Dedifferentiated amniotic fluid mesenchymal stem cell (primary cell): ENCODE results near the gene ABHD8.
"Not testable (repeated sequence)": the region's sequence is repeated elsewhere in the genome, so short reads cannot be mapped to it uniquely, and the experiment has no call there.

Experiments
- DNase-seq: peaks from one replicate; pipeline ENCODE4 v3.0.0-alpha.2; 2016; ENCODE audit errors: extremely low spot score

The ABHD8 gene

DNA sequence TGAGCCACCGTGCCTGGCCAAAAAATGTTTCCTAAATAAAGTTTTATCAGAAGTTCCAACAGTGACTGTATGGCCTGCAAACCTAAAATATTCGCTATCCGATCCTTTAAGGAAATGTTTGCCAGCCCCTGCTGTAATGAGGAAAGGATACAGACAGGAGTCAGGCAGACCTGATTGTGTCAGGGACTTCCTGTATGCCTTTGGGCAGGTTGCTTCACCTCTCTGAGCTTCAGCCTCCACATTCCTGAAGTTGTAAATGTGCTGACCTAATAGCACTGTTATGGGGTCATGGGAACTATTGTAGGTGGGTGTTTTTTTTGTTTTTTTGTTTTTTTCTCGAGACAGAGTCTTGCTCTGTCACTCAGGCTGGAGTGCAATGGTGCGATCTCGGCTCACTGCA, 6.2 kb downstream of the ABHD8 start:
- DNase-seq, result no peak

DNA sequence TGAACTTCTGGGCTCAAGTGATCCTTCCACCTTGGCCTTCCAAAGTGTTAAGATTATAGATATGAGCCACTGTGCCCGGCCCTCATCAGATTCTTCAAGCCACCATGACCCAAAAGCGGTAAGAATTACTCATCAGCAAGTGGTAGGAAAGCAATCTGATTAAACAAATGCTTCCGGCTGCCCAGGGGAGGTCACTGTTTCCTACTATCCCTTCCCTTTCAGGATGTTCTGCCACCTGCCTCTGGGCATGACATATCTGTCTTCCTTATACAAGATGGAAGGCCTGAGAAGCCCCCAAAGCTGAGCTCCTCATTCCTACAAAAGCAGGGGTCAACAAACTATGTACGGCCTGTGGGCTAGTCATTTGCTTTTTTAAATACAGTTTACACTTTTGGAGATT, 7.0 kb downstream of the ABHD8 start:
- no peak for DNase-seq

DNA sequence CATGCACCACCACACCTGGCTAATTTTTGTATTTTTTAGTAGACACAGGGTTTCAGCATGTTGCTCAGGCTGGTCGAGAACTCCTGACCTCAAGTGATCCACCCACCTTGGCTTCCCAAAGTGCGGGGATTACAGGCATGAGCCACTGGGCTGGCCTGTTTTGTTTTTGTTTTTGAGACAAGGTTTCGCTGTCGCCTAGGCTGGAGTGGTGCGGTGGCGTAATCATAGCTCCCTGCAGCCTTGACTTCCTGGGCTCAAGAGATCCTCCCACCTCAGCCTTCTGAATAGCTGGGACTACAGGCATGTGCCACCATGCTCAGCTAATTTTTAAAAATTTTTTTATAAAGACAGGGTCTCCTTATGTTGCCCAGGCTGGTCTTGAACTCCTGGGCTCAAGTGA, 7.7 kb downstream of the ABHD8 start:
- not testable (repeated sequence) for DNase-seq

DNA sequence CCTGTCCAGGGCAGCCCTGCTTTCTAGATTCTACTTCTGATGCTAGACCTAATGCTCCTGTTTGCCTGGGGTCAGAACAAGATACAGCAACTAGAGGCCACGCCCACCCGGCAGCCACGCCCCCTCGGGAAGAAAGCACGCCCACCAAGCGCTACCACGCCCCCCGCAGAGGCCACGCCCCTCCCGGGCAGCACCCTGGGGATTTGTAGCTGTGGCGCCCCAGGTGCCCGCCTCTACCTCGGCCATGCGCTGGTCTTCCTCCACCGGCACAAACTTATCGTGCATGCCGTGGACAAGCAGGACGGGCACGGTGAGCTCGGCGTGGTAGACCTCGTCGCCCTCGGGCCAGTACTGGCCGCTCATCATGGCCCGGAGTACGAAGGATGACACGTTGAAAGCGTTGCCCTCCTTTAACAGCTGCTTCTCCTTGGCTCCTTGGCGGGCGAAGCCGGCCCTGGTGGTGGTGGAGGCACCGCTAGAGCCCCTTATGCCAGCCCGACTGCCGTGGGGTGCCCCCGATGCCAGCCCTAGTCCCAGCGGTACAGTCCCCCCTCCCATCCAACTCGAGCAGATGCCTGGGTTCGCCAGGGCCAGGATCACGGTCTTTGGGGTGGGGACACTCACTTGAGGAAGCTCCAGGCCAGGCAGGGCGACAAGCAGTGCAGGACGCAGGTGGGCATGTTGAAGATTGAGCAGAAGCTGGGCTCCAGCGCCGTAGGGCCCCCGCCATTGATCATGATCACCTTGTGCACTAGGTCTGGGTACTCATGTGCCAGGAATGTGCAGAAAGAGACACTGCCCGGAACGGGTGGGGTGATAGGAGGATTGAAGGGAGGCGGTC, 9.0 kb downstream of the ABHD8 start:
- DNase-seq, result no peak

DNA sequence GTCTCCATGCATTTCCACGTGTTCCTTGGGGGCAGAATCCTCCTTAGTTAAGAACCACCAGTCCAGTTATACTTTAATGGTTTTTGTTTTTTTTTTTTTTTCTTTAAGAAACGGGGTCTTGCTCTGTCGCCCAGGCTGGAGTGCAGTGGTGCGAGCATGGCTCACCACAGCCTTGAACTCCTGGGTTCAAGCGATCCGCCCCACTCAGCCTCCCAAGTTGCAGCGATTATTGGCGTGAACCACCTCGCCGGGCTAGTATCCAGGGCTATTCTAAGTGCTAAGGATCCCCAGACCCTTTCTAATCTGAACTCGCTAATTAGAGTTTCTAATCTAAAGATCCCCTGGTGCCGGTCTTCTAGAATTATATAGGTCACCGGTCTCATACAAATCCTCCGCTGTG, 9.6 kb downstream of the ABHD8 start:
- DNase-seq, result no peak

DNA sequence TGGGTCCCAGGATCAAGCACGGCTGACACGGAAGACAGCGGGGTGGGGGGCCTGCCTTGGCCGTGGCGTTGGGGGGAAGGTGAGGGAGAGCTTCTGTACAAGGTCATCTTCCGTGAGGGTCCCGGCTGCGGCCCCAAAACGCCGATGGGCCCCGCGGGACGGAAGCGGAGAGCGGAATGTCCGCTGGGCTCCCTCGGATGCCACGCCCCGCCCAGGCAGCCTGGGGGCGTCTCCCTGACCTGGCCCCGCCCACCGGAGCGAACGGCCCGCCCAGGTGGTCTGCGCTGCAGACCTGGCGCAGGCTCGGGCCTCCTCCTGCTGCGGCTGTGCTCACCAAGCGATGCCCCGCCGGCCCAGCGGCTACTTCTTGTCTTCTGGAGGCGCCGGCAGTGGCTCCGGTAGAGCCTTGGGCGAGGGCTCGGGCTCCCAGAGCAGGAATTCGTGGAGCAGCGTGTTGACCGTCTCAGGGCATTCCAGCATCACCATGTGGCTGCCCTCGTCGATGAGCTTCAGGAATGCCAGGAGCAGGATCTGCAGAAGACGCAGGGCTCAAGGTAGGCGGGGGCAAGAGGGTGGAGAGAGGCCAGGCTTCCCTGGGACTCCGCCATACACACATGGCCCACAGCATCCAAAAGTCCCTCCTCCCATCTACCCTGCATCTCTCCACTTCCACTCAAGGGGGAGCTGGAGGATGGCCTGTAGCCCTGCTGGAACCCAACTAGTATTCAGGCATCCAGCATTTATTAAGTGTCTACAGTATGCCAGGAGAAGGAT, 10.7 kb downstream of the ABHD8 start:
- DNase-seq, result peak; percentile 80

DNA sequence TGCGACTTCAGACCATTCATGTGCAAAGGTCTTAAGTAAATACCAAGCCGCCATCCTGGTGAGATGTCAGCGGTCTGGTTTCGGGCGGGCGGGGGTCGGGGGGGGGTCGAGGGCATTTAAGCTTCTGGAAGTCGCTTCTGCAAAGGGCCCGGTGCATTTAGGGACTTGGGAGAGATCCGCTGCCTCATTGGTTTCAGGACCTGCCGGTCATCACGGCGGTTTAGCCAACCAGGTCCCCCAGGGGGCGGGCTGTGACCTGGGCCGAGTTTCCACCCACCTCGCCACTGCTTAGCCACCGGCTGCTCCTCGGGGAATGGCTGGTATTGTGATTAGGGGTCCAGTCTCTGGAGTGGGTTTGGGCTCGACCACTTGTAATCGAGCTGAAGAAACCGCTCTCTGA, 13.7 kb downstream of the ABHD8 start:
- no peak for DNase-seq

DNA sequence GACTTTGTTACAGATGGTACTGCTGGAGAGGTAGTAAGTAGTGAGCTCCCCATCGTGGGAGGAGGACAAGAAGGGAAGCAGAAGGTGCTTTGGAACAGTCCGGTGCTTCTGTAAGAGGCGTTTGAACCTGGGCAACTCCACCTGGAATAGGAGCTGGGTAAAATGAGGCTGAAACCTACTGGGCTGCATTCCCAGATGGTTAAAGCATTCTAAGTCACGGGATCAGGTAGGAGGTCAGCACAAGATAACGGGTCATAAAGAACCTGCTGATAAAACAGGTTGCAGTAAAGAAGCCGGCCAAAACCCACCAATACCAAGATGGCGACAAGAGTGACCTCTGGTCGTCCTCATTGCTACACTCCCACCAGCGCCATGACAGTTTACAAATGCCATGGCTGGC, 16.5 kb downstream of the ABHD8 start:
- no peak for DNase-seq

DNA sequence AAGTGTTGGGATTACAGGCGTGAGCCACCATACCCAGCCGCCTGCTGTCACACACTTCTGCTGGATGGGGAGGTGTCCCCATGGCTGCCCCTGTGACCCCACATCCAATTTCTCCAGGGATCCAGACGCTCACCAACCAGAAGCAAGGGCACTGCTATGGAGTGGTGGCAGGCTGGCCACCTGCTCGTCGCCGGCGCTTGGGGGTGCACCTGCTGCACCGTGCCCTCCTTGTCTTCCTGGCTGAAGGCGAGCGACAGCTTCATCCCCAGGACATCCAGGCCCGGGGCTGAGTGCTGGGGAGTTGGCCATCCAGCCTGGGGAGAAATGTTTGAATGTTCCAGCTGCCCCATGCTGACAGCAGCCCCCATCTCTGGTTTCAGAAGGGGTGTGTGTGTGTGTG, 17.0 kb downstream of the ABHD8 start:
- no peak for DNase-seq

DNA sequence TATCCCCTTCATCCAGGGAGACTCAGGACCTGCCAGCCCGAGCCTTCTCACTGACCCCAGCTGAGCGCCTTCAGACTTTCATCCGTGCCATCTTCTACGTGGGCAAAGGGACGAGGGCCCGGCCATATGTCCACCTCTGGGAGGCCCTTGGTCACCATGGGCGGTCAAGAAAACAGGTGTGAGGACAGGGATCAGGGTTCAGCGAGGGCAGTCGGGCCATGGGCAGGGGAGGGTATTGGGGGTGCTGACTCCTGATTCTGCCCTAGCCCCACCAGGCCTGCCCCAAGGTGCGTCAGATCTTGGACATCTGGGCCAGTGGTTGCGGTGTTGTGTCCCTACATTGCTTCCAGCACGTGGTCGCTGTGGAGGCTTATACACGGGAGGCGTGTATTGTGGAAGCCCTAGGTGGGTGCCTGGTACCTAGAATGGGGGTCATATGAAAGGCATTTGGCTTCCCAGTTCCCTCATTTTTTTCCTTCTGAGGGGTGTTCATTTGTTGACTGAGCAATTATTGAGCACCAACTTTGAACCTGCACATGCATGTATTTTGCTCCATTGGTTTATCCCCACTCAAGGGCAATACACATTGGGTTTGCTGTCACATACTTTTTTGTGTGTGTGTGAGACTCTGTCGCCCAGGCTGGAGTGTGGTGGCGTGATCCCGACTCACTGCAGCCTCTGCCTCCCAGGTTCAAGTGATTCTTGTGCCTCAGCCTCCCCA, 17.6 kb downstream of the ABHD8 start:
- DNase-seq, result no peak

DNA sequence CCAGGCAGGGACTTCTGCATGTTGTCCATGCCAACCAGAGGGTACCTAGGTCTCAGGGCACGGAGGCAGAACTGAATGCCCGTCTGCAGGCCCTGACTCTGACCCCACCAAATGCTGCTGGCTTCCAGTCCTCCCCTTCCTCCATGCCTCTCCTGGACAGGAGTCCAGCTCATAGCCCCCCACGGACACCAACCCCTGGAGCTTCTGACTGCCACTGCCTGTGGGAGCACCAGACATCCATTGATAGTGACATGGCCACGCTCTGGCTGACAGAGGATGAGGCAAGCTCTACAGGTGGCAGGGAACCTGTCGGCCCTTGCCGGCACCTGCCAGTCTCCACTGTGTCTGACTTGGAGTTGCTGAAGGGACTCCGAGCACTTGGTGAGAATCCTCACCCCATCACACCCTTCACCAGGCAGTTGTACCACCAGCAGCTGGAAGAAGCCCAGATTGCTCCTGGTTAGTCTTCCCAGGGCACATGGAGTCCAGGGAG, 19.7 kb downstream of the ABHD8 start:
- no peak for DNase-seq

DNA sequence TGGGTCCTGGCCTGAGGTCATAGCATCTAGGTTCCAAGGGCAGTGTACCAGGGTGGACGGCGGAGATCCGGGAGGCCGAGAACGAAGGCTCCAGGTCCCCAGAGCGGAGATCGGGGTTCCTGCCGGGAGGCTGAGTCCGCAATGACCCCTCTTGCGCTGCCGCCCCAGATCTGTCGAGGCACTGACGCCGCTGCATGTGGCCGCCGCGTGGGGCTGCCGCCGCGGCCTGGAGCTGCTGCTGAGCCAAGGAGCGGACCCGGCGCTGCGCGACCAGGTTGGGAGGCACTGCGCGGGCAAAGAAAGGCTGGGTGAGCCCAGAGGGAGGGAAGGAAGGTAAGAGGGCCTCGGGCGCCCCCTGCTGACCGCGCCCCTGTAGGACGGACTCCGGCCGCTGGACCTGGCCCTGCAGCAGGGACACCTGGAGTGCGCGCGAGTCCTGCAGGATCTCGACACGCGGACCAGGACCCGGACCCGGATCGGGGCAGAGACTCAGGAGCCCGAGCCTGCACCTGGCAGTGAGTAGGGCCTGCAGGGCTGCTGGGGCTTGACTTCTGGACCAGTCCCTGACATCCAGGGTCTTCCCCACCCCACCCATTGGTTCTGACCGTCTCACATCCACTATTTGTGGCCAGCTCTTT, 20.6 kb downstream of the ABHD8 start:
- peak; percentile 54 for DNase-seq

DNA sequence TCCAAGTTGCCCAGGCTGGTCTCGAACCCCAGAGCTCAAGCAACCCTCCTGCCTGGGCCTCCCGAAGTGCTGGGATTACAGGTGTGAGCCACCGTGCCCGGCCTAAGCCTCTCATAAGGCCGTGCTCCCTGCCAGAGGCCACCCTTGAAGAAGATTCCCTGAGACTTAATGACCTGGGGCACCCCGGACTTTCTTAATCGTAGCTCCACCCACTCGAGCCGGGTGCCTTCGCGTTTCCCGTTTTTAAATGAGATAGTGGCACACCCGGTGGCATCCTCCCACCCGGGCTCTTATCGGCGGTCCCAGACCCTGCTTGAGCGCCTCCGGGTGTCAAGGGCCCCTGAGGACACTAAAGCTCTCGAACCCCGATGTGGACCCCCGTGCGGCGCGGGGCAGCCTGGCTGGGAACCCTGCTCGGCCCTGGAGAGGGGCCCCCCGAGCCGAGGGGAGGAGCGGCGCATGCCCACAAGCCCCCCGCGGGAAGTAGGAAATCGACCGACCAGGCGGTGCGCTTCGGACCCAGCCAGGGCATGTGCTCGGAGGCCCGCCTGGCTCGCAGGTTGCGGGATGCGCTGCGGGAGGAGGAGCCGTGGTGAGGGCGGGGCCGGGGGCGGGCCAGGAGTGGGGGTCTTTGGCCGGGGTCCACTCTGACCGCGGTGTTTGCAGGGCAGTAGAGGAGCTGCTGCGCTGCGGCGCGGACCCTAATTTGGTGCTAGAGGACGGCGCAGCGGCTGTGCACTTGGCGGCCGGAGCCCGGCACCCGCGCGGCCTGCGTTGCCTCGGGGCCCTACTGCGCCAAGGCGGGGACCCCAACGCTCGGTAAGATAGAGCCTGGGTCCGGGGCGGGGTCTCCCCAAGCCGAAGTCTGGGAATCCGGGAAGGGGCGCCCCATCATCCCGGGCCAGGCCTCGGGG, 21.6 kb downstream of the ABHD8 start, which contains the start of gene ANKLE1:
Gene ANKLE1 (plus strand): TSS at position 511 of the 914 bp plus-strand sequence. CDS start 20 bp downstream, at position 531.
- no peak for DNase-seq

DNA sequence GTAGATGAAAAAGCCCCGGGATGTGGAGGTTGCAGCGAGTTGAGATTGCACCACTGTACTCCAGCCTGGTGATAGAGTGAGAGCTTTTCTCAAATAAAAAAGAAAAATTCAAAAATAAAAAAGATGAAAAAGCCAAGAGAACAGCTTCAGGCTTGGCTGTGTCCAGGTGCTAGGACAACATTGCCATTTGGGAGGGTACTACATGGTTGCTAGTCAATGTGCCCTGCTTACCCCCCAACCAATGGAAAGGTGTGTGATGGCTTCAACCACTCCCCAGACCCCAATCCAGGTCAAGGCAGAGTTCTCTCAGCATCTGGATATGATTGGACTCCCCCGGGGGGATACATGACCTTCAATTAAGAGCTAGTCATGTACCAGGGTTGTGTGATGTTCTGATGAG, 23.8 kb downstream of the ABHD8 start:
- DNase-seq, result no peak

DNA sequence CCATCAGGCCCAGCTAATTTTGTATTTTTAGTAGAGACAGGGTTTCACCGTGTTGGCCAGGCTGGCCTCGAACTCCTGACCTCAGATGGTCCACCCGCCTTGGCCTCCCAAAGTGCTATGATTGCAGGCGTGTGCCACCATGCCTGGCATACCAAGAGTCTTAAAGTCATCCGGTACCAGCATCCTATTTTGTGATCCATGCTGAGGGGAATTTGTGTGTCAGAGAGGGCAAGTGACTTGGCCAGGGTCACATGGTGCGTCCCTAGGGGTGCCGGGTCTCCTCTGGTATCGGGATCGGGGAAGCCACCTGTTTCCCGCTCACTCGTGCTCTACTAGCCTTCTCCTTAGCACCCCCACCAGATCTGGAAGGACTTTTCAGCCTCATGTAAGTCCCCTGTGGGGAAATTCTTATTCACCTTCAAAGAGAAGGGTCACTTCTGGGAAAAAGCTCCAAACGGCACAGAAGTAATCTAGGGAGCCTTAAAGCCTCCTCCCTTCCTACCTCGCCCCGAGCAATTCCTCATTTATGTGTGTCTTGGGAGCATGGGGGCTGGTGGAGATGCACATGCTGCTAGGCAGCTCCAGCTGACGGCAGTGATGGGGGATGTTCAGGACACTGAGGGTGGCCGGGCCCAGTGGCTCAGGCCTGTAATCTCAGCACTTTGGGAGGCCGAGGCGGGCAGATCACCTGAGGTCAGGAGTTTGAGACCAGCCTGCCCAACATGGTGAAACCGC, 27.6 kb downstream of the ABHD8 start:
- DNase-seq, result no peak

DNA sequence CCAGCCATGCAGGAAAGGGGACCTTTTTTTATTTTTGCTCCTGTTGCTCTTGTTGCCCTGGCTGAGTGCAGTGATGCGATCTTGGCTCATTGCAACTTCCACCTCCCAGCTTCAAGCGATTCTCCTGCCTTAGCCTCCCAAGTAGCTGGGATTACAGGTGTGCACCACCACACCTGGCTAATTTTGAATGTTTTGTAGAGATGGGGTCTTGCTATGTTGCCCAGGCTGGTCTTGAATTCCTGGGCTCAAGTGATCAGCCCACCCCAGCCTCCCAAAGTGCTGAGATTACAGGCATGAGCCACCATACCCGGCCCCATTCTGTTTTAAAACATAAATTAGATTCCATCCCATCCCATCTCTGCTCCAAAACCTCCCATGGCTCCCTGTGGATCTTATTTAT, 28.3 kb downstream of the ABHD8 start:
- not testable (repeated sequence) for DNase-seq

DNA sequence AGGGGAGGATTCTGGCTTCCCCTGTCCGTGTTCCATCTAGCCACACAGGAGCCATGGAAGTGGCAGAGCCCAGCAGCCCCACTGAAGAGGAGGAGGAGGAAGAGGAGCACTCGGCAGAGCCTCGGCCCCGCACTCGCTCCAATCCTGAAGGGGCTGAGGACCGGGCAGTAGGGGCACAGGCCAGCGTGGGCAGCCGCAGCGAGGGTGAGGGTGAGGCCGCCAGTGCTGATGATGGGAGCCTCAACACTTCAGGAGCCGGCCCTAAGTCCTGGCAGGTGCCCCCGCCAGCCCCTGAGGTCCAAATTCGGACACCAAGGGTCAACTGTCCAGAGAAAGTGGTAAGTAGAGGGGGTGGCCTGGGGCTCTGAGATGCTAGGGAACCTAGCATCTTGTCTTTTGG, 34.5 kb downstream of the ABHD8 start:
- no peak for DNase-seq

DNA sequence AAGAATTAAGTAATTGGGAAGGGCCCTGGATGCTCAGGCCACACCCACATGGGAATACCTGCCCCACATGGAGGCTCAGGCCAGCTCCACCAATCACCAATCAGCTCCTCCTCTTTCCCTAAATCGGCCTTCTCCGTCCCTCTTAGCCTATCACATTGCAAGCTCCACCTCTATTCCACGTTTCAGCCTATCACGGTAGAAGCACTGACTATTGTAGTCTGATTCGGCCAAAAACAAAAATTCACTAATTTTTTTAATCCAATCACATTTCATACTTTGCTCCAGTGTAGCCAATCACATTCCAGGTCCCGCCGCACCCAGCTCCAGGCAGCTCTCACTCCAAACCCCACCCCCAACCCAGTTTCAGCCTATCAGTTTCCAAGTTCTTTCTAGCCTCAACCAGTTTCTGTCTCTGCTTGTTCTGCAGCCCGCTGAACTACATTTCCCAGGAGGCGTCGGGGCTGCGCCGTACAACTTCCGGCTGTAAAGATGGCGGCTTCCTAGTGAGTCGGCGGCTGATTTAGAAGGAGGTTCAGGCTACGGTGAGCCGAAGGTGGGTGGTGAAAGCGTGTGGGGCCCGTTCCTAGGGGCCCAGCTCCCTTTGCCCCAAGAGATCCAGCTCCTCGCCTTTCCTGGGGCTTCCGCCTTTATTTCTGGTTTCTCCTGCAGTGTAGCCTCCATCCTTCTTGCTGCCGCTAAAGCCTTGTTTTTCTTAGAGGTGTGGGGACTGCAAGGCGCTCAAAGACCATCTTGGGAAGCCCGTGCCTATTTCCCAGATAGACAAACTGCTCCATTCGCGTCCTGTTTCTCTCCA, 36.0 kb downstream of the ABHD8 start, which contains the start of gene BABAM1:
Gene BABAM1 (plus strand): TSS at position 469 of the 814 bp plus-strand sequence. CDS start 1,364 bp downstream, outside the sequence.
- peak; percentile 99 for DNase-seq

DNA sequence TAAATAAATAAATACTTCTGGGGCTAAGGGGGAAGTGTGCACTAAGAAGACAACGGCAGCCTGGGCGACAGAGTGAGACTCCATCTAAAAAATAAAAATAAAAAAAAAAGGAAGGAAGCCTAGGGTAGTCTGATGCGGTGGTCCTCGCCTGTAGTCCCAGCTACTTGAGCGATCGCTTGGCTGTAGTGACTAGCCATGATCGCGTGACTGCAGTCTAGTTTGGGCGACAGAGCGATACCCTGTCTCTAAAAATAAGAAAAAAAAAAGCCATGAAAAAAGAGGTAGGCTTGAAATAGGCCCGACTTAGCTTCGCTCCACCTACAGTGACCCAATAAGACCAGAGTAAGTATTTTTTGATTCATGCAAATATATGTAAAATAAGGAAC, 36.6 kb downstream of the ABHD8 start:
- no peak for DNase-seq
